NB4 (cell line): ENCODE measurements around the gene ACSL6.

Experiments used
- DNase-seq: peaks from one replicate; pipeline ENCODE4 v3.0.0; 2010; ENCODE audit warnings: low read depth
- H3K4me3 ChIP-seq: one replicate; pipeline ENCODE4 v1.5.1; 2011; ENCODE audit warnings: mild to moderate bottlenecking, low read depth, low read length, moderate library complexity
- CTCF ChIP-seq: IDR thresholded peaks from one replicate; pipeline ENCODE4 v1.5.1; 2012; ENCODE audit warnings: low read depth, low read length
- MAX ChIP-seq: IDR thresholded peaks from 2 replicates; pipeline ENCODE4 v1.6.1; 2011; ENCODE audit warnings: low read depth, low read length
- MYC ChIP-seq: IDR thresholded peaks from 2 replicates; pipeline ENCODE4 v1.6.1; 2011; ENCODE audit warnings: low read depth, low read length
- POLR2A ChIP-seq: IDR thresholded peaks from 2 replicates; pipeline ENCODE4 v1.6.1; 2011; ENCODE audit warnings: mild to moderate bottlenecking; ENCODE audit not compliant: insufficient read length; ENCODE audit errors: extremely low read depth

Gene ACSL6

GRCh38 chr5:132011622-132012343 lies at the start of gene ACSL6:
ACSL6 (minus strand) TSS chr5:132011658; CDS start chr5:132011553, 105 bp downstream.
- no peak for DNase-seq
- TF ChIP-seq MYC (no peak), POLR2A (no peak), CTCF (no peak), MAX (no peak)
- H3K4me3 ChIP-seq, result no peak within 1 kb of the TSS

GRCh38 chr5:132060501-132061161 lies 49.2 kb upstream of the ACSL6 start, which contains the start of gene IL3:
IL3 (plus strand) TSS chr5:132060655; CDS start chr5:132060707, 52 bp downstream.
- no peak for DNase-seq
- TF ChIP-seq POLR2A, result no peak
- TF ChIP-seq MAX, result no peak
- TF ChIP-seq MYC, result no peak
- TF ChIP-seq CTCF, result no peak
- no peak within 1 kb of the TSS for H3K4me3 ChIP-seq

GRCh38 chr5:132059696-132060500 lies 48.4 kb upstream of the ACSL6 start:
- no peak for TF ChIP-seq MAX
- TF ChIP-seq MYC, result no peak
- TF ChIP-seq POLR2A, result no peak
- no peak for TF ChIP-seq CTCF
- no peak for DNase-seq
- no peak overlapping the region for H3K4me3 ChIP-seq

GRCh38 chr5:132059043-132059695 lies 47.7 kb upstream of the ACSL6 start:
- no peak for DNase-seq
- H3K4me3 ChIP-seq, result no peak overlapping the region
- no peak for TF ChIP-seq MAX
- TF ChIP-seq MYC, result no peak
- no peak for TF ChIP-seq CTCF

GRCh38 chr5:132058646-132059042 lies 47.2 kb upstream of the ACSL6 start:
- TF ChIP-seq MYC, result no peak
- no peak for TF ChIP-seq MAX
- no peak for TF ChIP-seq POLR2A
- no peak for TF ChIP-seq CTCF
- H3K4me3 ChIP-seq, result no peak overlapping the region
- no peak for DNase-seq
